ENCODE results near the gene TPCN2. TPM values are rescaled to one million over a fixed set of nuclear protein-coding genes. Genes with fewer than 3 reads are reported as not detected.

Gene TPCN2
- total RNA-seq, 1 experiment from 2014 or later: 15.2 TPM

GRCh38 chr11:69002110-69002569 lies 46.6 kb upstream of the TPCN2 start:
- Histone ChIP-seq H3K4me1 (ENCODE audit: control insufficient read depth in 1 of 2, insufficient read depth in 2 of 2, low read length in 2 of 2) (peaks cover 0 to 18% of the 10 kb centered on the region in 2 experiments; a peak in 2 of 4 replicates), H3K27me3 (ENCODE audit: insufficient read depth, low read length) (no peaks in the 10 kb centered on the region), H3K4me3 (replicated peaks in 1 of 2; ENCODE audit: low read depth in 1 of 2, low read length in 2 of 2) (no peak overlapping the region), H4K20me1 (ENCODE audit: insufficient read depth) (no peaks in the 10 kb centered on the region), H3K79me2 (ENCODE audit: insufficient read depth, low read length) (no peaks in the 10 kb centered on the region), H3K4me2 (ENCODE audit: low read length) (no peak overlapping the region), H3K36me3 (ENCODE audit: control insufficient read depth in 1 of 2, insufficient read depth in 2 of 2, low read length in 2 of 2) (no peaks in the 10 kb centered on the region), H2AFZ (ENCODE audit: low read depth, low read length, poor library complexity, severe bottlenecking) (no peak overlapping the region), H3K9ac (ENCODE audit: low read length) (no peak overlapping the region), H3K9me2 (ENCODE audit: insufficient read depth) (no peaks in the 10 kb centered on the region), H3K9me3 (ENCODE audit: control insufficient read depth in 1 of 2, insufficient read depth in 1 of 2, low read depth in 1 of 2, low read length in 2 of 2) (no peaks in the 10 kb centered on the region), H3K27ac (ENCODE audit: low read depth, low read length) (no peak overlapping the region)
- ATAC-seq (no peak), DNase-seq (ENCODE audit: low read depth, low spot score) (no peak)
- intact Hi-C loops (cut with micrococcal nuclease): no loop called here
- TF ChIP-seq, protein P1, sequence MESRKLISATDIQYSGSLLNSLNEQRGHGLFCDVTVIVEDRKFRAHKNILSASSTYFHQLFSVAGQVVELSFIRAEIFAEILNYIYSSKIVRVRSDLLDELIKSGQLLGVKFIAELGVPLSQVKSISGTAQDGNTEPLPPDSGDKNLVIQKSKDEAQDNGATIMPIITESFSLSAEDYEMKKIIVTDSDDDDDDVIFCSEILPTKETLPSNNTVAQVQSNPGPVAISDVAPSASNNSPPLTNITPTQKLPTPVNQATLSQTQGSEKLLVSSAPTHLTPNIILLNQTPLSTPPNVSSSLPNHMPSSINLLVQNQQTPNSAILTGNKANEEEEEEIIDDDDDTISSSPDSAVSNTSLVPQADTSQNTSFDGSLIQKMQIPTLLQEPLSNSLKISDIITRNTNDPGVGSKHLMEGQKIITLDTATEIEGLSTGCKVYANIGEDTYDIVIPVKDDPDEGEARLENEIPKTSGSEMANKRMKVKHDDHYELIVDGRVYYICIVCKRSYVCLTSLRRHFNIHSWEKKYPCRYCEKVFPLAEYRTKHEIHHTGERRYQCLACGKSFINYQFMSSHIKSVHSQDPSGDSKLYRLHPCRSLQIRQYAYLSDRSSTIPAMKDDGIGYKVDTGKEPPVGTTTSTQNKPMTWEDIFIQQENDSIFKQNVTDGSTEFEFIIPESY (IDR thresholded peaks at IDR 0.05; ENCODE audit: extremely low read depth, insufficient replicate concordance, low read length): no peak
- no peak for TF ChIP-seq TCF7L2 (IDR thresholded peaks at IDR 0.05; ENCODE audit: borderline replicate concordance, extremely low read depth, insufficient read depth, insufficient read length)
- TF ChIP-seq RAD21 (IDR thresholded peaks at IDR 0.05; ENCODE audit: low read depth): no peak
- TF ChIP-seq JUND (IDR thresholded peaks at IDR 0.05): no peak
- TF ChIP-seq EGR1 (IDR thresholded peaks at IDR 0.05; ENCODE audit: low read depth): no peak
- TF ChIP-seq ZFX (IDR thresholded peaks at IDR 0.05): no peak
- no peak for TF ChIP-seq SIN3A (IDR thresholded peaks at IDR 0.05; ENCODE audit: low read depth)
- no peak for TF ChIP-seq MAX (IDR thresholded peaks at IDR 0.05)
- TF ChIP-seq, protein P2, sequence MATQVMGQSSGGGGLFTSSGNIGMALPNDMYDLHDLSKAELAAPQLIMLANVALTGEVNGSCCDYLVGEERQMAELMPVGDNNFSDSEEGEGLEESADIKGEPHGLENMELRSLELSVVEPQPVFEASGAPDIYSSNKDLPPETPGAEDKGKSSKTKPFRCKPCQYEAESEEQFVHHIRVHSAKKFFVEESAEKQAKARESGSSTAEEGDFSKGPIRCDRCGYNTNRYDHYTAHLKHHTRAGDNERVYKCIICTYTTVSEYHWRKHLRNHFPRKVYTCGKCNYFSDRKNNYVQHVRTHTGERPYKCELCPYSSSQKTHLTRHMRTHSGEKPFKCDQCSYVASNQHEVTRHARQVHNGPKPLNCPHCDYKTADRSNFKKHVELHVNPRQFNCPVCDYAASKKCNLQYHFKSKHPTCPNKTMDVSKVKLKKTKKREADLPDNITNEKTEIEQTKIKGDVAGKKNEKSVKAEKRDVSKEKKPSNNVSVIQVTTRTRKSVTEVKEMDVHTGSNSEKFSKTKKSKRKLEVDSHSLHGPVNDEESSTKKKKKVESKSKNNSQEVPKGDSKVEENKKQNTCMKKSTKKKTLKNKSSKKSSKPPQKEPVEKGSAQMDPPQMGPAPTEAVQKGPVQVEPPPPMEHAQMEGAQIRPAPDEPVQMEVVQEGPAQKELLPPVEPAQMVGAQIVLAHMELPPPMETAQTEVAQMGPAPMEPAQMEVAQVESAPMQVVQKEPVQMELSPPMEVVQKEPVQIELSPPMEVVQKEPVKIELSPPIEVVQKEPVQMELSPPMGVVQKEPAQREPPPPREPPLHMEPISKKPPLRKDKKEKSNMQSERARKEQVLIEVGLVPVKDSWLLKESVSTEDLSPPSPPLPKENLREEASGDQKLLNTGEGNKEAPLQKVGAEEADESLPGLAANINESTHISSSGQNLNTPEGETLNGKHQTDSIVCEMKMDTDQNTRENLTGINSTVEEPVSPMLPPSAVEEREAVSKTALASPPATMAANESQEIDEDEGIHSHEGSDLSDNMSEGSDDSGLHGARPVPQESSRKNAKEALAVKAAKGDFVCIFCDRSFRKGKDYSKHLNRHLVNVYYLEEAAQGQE (IDR thresholded peaks at IDR 0.05; ENCODE audit: low read depth): no peak
- no peak for TF ChIP-seq POLR2A (IDR thresholded peaks at IDR 0.05; ENCODE audit: borderline replicate concordance, extremely low read depth, insufficient read depth, insufficient read length)
- no peak for TF ChIP-seq ZNF274 (IDR thresholded peaks at IDR 0.05; ENCODE audit: low read depth, low read length)
- no peak for TF ChIP-seq YY1 (IDR thresholded peaks at IDR 0.05; ENCODE audit: extremely low read depth, insufficient replicate concordance, low read depth, low read length)
- no peak for TF ChIP-seq CEBPB (IDR thresholded peaks at IDR 0.05; ENCODE audit: low read depth)
- TF ChIP-seq, protein P3, sequence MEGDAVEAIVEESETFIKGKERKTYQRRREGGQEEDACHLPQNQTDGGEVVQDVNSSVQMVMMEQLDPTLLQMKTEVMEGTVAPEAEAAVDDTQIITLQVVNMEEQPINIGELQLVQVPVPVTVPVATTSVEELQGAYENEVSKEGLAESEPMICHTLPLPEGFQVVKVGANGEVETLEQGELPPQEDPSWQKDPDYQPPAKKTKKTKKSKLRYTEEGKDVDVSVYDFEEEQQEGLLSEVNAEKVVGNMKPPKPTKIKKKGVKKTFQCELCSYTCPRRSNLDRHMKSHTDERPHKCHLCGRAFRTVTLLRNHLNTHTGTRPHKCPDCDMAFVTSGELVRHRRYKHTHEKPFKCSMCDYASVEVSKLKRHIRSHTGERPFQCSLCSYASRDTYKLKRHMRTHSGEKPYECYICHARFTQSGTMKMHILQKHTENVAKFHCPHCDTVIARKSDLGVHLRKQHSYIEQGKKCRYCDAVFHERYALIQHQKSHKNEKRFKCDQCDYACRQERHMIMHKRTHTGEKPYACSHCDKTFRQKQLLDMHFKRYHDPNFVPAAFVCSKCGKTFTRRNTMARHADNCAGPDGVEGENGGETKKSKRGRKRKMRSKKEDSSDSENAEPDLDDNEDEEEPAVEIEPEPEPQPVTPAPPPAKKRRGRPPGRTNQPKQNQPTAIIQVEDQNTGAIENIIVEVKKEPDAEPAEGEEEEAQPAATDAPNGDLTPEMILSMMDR (IDR thresholded peaks at IDR 0.05 in 2 of 3, conservative IDR thresholded peaks at IDR 0.05 in 1 of 3; ENCODE audit: borderline replicate concordance in 1 of 3, insufficient read depth in 1 of 3, low read depth in 2 of 3, low read length in 2 of 3): no peak
- TF ChIP-seq SP1 (IDR thresholded peaks at IDR 0.05; ENCODE audit: low read depth): no peak
- ChIA-PET POLR2A (no interaction called here), CTCF (no interaction called here), RAD21 (ENCODE audit: low non-redundant PET in 1 of 2, low total read pairs in 2 of 2, uncharacterized antibody in 2 of 2, unreplicated experiment in 2 of 2) (no interaction called here)
- BruUV-seq (replicated peaks): no TSS peak
